H4 (cell line): ENCODE results near the gene UBE2E3. TPM values are rescaled to one million over a fixed set of nuclear protein-coding genes. Genes with fewer than 3 reads are reported as not detected.
A peak's percentile ranks its signal among the peaks of the same experiment; 100 is the strongest.

Experiments used
- DNase-seq: peaks from one replicate; pipeline ENCODE4 v3.0.0-alpha.2; 2015; ENCODE audit warnings: low spot score
- total RNA-seq: library from RNA; depleted of rRNA; stranded (reverse); fragments of >200 nt; shearing (Covaris generic); gene quantifications from 2 replicates; pipeline ENCODE4 v1.2.3, GENCODE V29; 2014

The UBE2E3 gene
- total RNA-seq, 1 experiment from 2014 or later = 197 TPM

DNA sequence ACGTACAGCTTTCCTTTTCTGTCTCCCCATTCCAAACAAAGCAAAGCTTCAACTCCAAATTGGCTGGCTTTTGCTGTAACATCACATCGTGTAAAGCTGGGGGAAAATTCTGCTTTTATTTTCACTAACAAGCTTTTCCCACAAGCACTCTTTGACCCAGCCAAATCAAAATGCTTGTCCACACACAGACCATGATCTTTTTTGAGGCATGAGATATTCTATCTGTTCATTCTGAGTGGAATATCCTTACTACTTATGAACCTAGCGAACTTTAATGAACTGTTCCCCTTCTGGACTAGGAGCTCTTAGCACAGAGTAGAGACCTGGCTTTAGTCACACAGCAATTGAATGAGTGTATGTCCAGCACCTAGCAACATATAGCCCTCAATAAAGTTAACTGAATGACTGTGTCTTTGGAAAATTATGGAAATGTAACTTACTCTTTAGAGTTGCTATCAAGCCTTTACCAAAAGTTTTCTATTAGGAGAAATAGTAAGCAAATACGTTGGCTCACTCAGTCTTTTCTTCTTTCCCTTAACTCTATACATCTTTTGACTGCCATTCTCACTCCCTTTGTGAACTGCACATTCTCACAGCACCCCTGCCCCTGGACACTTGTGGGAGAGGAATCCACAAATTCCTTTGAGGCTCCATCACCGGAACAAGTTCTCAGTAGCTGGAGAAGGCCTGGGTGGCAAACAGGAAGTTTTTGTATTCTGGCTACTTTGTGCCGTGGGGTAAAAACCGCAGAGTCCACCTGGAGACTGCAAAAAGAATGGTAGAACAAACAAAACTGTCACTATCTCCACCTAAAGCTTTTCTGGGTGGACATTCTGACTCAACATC, 1.3 kb upstream of the UBE2E3 start:
- DNase-seq = peak; percentile 39

DNA sequence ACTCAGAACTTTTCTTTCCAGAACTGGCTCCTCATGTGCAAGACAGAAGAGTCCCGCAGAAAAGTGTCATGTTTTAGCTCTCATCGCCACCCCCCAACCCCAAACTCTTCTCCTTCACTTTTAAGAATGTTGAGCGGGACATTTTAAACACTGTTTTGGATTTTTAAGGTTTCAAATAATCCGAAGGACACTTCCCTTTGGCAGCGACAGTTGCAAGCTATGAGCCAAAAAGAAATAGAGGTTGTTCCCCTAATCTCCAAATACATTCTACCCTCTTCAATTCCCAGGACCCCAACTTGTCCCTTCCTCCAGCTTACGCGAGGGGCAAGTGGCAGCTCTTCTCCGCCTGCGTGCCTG, 678 bp upstream of the UBE2E3 start:
- no peak for DNase-seq

DNA sequence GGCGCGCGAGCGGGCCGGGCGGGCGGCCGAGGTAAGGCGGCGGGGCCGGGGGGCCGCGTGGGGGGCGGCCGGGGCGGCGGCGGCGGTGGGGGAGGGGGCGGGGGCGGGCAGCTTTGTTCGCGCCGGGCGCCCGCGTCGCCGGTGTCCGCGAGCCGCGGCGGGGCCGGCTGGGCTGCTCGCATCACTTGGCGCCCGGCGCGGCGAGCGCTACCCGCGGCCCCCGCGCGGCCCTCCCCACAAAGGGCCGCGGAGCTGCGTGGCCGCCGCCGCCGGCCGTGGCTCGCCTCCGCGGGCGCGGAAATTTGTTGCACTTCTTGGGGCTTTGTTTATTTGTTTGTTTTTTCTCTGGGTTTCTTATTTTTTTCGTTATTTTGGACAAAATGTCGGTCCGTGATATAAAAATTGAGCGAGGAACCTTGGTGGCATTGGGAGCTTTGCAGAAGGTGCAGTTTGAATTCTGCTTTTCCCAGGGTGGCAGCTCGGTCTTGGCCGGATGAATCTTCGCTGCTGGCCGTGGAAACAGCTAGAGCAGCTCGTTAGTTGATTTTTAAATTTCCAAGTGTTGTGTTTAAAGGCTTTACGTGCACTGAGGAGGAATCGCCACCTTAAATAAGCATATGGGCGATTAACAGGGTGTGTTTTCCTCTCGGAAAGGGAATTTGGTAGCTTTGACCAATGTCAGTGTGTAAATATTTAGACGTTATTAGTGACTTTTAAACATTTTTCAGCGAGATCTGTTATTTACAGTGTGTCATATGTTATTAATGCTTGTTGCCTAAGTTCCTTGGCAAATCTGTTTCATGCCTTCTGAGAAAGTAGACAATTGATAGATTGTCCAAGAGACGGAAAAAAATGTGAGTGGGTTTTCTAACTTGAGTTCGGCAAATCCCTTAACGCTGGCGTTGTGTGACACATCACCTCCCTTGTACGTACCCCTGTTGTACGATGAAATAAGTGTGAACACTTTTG, 822 bp downstream of the UBE2E3 start:
- DNase-seq = no peak

DNA sequence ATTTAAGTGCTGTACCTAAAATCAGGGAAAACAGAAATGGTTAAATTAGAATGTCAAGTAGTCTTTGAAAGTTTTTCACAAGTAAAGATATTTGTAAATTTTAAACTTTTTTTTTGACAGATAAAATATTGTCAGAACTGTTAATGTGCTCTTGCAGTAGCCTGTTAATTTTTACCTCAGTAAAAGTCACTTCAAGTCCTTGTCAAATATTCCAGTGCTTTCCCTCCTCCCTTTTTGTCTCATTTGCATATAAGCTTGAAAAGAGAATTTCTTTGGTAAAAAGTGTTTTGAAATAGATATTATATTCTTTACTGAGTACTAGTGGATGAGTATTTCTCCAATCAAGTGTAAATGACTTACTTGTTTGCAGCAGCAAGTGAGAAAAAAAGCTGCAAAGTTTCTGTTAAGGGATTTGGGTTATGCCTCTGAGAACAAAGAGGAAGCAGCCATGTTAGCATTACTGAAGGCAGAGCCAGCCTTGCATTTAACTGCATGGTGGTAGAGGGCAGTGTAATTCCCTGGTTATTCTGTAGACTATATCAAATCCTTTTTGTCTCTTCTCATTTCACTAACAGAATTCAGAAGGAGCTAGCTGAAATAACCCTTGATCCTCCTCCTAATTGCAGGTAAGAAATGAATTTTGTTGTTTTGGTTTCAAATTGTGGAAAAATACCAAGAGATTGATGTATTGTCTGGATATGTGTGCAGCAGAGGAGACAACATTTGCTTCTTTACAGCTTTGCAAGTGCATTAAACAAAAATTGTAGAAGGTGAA, 3.2 kb downstream of the UBE2E3 start:
- peak; percentile 74 for DNase-seq

DNA sequence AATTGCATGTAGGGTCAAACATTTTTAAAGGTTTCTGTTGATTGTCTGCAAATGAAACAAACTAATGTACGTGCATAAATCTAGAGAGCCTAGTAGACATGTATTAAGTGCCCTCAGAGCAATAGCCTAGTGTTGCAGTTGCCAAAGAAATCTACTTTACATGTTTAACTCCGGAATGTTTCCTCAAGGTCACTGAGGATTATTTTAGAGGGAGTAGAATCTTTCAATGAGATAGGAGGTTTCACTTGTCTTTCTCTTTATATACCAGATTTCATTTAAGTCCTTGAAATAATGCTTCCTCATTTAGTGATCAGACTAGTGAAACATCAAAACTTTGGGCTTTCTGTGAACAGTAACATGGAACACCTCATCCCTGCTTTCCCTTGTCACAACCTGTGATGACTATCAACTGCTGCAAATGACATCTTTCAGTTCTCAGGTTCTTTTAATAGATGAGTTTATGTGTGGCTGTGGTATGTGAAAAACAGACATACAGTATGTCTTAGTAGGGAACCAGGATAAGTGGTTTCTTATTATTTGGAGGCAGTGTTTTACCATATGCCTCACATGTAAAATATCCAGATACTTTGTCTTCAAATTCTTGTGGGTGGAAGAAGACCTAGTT, 5.5 kb downstream of the UBE2E3 start:
- DNase-seq = no peak

DNA sequence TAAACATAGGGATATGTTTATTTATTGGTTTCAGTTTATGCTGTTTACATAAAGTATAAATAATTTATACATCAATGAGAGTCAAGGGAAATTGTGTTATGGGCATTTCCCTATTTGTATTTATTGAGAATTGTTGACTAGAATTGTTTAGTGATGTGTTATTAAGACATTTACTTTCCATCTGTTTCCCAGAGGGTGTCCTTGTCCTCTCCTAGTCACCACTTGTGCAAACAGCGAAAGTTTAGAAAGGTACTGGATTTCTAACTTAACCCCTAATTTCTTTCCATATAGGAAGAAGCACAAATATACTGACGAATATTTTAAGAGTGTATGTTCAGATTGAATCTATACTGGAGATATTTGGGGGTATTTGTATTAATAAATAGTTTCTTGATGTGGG, 6.7 kb downstream of the UBE2E3 start:
- DNase-seq = no peak

DNA sequence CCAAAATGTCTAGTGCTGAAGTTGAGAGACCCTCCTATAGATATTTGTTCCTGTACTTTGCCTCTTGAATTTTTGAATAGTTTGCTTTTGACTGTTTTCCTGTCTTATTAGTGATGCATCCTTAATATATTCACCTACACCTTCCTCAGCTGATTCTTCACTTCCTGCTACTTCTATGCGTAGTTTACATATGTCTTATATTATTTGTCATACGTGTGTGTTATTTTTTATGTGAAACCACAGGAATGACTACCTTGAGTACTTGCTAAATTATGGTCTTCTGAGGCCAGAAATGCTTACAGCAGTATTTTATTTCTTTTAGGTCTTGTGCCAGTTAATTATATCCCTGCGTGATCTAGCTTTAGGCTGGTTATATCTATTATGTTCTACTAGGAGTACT, 9.9 kb downstream of the UBE2E3 start:
- no peak for DNase-seq

DNA sequence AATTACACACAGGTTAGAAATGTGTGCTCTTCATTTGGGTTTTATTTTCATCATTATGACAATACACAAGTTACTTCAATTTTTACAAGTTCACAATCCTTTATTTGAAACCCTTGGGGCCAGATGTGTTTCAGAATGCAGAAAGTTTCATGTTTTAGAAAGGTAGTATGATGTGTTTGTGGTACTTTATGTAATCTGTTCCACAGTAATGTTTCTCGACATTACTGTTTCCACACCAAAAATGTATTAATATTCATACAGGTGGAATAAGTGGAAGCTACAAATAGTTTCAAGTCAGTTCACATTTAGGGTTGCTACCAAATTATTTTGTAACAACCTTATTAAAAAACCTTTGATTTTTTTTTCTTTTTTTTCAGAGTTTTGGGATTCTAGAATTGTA, 10.4 kb downstream of the UBE2E3 start:
- no peak for DNase-seq

DNA sequence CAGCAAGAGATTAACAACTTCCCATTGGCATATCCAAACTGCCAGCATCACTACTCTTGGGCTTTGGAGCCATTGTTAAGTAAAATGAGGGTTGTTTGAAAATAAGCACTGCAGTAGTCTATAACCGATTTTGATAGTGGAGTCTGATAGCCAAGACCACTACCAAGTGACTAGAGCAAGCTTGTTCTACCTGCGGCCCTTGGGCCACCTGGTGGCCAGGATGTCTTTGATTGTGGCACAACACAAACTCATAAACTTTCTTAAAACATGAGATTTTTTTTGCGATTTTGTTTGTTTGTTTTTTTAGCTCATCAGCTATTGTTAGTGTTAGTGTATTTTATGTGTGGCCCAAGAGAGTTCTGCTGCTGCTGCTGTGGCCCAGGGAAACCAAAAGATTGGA, 11.0 kb downstream of the UBE2E3 start:
- no peak for DNase-seq

DNA sequence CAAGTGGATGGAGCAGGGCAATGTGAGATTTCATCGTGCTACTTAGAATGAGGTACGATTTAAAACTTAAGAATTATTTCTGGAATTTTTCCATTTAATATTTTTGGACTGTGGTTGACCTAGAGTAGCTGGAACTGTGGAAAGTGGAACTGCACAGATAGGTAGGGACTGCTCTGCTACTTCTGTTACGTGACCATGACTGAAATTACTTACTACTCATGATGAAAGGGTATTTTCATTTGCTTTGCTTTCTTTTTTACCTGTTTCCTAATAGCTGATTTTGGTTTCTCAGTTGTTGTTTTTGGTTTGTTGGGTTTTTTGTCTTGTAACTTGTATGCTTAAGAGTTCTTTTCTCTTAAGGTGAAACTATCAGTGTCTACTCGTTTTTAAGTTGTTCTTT, 11.4 kb downstream of the UBE2E3 start:
- no peak for DNase-seq

DNA sequence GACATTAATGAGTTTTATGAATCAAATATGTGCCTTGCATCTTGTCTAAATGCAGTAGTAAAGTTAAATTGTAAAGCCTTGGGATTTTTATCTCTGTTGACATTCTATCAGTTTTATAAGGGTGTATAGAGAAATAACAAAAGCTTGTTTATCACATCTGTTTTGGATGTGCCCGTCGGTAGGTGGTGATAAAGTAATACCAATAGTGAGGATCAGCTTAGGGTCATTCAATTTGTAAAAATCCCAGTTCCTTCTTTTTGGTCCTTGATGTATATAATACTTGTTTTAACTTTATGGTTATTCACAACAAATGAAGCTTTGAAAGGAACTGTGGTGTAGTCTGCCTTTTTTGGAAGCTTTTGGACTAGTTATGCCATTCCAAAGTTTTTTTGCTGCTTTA, 12.6 kb downstream of the UBE2E3 start:
- no peak for DNase-seq

DNA sequence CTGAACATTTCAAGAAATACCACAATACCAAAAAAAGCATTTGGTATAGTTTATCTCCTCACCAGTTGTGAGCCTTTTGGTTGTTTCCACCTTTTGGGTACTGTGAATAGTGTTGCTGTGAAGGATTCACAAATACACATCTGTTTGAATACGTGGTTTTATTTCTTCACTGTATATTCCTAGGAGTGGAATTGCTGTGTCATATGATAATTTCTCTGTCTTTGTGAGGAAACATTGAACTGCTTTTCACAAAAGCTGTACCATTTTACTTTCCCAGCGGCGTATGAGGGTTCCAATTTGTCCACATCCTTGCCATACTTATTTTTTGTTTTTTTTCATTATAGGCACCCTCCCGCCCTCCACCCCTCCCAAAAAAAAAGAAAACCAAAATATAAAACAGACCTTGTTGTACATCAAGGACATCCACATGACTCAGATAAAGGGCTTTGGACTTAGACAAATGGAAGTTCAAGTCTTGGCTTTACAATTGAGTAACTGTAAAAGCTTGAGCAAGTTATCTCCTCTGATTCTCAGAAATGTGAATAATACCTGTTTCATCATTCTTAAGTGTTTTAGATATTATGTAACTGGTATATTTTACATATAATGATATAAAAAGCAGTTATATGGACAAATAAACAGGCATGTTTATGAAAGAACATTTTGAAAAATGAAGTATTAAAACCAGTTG, 19.0 kb downstream of the UBE2E3 start:
- no peak for DNase-seq

DNA sequence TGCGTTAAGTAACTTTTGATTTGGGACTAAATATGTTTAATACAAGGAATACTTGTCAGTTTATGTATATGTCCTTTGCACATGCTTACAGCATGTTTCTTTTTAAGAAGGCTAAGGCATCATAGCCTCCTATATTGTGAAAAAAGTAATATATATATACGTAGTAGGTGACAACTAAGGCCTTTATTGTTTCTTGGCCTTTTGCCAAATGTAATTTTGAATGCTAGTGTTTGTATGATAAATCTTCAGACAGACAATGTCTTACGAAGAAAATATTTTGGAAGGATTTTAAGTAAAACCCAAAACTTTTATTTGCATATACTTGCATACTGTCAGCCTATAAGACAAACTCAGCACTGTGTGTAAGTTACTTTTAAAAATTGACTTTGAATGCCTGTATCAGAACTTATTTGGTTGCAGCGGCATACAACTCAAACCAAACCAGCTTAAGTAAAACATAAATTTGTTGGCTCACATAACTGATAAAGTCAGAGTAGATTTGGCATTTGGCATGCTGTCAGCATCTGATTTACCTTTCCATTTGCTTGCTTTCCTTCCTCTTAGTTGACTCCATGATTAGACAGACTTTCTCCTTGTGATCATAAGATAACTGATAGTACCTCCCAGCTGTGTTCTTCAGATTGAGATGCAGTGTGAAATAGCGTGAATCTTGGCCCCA, 24.4 kb downstream of the UBE2E3 start:
- no peak for DNase-seq

DNA sequence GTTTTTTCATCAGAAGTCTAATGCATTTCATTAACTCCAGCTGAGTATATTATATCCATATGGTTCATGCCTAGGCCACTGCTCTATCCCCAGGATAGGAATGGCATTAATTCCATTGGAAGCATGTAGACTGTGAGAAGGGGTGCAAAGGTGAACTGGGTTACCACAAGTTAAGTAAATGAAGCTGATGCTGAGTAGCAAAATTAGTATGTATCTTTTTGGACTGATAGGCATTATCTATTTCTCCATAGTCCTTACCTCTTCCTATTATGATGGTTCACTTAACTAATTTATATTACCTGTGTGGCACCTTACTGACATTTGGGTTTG, 24.9 kb downstream of the UBE2E3 start:
- DNase-seq = no peak

DNA sequence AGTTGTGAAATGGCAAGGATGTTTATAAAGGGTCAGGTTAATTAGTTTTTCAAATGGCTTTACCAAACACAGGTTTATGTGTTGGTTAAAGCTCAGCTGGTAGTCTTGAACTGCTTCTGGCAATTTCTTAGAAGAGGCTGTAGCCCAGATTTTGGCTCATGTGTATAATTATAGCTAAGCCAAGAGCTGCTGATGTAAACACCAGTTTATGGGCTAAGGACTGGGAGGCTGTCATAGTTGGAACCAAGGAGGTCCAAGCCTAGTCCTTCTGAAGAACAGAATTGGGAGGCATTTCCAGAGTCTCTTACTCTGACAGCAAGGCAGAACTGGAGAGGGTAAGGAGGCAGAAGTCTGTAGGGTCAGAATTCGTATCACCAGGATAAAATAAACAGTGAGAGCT, 25.4 kb downstream of the UBE2E3 start:
- DNase-seq = no peak

DNA sequence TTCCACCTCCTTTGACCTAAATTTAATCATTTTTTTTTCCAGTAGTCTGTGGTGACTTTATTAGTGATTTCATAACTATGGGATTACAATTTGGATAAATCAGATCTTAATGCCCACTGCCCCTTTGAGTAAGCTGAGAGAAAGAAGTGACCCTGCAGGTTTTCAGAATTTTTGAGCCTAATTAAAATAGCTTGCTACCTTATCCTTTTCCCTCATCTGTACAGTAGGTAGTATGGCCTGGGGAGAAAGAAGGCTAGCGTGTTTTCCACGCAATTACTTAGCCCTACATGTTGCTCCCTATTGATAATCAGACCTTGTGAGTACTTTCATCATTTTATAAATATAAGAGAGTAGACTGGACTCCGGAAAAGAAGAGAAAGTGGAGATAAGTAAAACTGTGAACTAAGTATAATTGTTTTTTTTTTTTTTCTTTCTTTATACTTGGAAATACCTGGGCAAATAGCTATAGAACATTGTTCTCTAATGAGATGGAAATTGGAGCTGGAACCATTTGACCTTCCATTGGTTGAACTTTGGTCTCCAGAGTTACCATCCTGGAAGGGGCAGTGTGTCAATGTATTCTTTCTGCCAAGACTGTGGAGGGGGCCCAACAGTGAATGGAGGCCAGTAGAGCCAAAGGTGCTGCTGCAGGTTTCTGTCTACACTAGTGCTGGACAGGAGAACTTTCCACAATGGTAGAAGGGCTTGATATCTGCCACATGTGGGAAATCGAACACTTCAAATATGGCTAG, 26.9 kb downstream of the UBE2E3 start:
- DNase-seq = no peak

DNA sequence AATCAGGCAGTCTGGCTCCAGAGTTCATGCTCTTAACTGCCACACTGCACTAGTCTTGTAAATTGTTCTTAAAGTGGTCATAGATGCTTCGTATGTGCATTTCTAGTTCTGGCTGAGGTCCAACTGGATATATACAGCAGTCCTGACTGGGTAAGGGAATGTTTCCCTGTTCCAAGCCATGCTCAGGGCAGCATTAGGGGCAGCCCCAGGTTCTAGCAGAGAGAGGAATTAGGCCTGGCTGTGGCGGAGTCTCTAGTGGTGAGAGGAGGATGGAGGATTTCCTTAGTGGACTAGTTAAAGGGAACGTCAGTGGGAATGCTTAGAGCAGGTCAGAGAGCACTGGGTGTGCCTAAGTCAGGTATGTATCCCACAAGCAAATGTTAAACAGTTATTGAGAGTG, 28.0 kb downstream of the UBE2E3 start:
- DNase-seq = no peak

DNA sequence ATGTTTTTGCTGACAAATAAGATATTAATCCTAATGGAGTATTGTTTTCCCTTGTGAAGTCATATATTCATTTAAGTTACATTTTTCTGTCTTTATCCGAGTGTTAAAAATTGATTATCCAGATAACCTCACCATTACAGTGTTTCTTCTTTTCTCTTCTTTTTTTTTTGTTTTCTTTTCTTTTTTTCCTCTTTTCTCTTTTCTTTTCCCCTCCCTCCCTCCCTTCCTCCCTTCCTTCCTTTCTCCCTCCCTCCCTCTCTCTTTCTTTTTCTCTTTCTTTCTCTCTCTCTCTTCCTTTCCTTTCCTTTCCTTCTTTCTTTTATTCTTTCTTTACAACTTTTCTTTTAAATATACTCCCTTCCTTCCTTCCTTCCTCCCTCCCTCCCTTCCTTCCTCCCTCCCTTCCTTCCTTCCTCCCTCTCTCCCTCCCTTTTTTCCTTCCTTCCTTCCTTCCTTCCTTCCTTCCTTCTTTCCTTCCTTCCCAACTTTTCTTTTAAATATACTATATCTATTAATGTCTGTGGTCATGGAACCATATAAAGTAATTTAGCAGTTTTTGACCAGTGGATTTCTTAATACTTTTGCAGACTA, 40.9 kb downstream of the UBE2E3 start:
- DNase-seq = no peak

DNA sequence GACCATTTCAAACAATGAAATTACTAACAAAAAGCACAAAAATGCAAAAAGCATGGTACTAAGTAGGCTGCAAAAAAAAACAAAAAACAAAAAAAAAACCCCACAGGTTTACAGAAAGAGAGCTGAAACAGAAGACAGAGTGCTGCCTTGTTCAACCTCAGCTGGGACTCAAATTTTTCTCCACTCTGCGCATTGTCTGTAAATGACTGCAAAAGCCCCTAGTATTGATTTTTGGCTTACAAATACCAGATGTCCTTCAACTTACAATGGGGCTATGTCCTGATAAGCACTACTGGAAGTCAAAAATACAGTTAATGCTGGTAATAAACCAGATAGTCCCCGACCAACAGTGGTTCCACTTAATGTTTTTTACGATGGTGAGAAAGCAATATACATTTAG, 42.2 kb downstream of the UBE2E3 start:
- no peak for DNase-seq

DNA sequence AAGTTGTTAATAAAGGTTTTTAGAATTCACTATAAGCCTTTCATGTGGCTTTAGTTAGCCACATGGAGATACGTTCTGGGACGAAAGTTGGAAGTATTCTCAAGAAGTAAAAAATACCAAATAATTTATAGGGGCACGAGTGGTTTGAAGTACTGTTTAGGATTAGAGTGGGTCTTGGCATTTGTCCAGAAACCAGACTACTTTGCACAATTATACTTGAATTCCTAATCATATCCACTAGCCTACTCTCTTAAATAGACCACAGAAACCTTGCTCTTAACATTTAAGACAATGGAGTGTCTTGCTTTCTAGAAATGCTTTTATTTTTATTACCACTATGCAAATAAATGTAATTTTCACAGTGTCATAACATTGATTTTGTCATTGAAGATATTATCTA, 44.6 kb downstream of the UBE2E3 start:
- DNase-seq = no peak
